GM23338 (cell line): ENCODE results near the gene REELD1. TPM values are rescaled to one million over a fixed set of nuclear protein-coding genes. Genes with fewer than 3 reads are reported as not detected.

Experiments
- ATAC-seq: fragments of 200-7000 bp; cut with Tn5 transposase; 3 replicates; pipeline ENCODE4 v1.9.1; 2020
- DNase-seq: peaks from one replicate; pipeline ENCODE4 v3.0.0-alpha.2; 2015; ENCODE audit warnings: low spot score
- H2AFZ ChIP-seq: fragments of 200-600 bp; sonication (generic); 2 replicates; pipeline ENCODE4 v1.8.0; 2016; ENCODE audit warnings: antibody characterized with exemption, mild to moderate bottlenecking, moderate library complexity
- H3F3A ChIP-seq: fragments of 200-600 bp; sonication (generic); replicated peaks from 2 replicates; pipeline ENCODE4 v1.8.0; 2017; ENCODE audit warnings: antibody characterized with exemption, mixed run types, low read depth
- H3K27ac ChIP-seq: fragments of 200-600 bp; sonication (generic); 2 replicates; pipeline ENCODE4 v1.6.1; 2016; ENCODE audit warnings: low read depth
- H3K27me3 ChIP-seq: fragments of 200-600 bp; sonication (generic); 2 replicates; pipeline ENCODE4 v1.8.0; 2016; ENCODE audit warnings: mild to moderate bottlenecking, mixed run types, moderate library complexity; ENCODE audit not compliant: insufficient read depth
- H3K36me3 ChIP-seq: fragments of 200-600 bp; sonication (generic); 2 replicates; pipeline ENCODE4 v1.8.0; 2016; ENCODE audit warnings: mild to moderate bottlenecking; ENCODE audit not compliant: insufficient read depth
- H3K4me1 ChIP-seq: fragments of 200-600 bp; sonication (generic); 2 replicates; pipeline ENCODE4 v1.8.0; 2016; ENCODE audit warnings: mild to moderate bottlenecking, moderate library complexity; ENCODE audit not compliant: insufficient read depth
- H3K4me2 ChIP-seq: fragments of 200-600 bp; sonication (generic); 2 replicates; pipeline ENCODE4 v1.7.1; 2017; ENCODE audit warnings: mixed run types
- H3K4me3 ChIP-seq: fragments of 200-600 bp; sonication (generic); 2 replicates; pipeline ENCODE4 v1.6.1; 2016; ENCODE audit warnings: mixed run types
- H3K79me2 ChIP-seq: fragments of 200-600 bp; sonication (generic); replicated peaks from 2 replicates; pipeline ENCODE4 v1.8.0; 2017; ENCODE audit warnings: mild to moderate bottlenecking; ENCODE audit not compliant: insufficient read depth
- H3K9me2 ChIP-seq: fragments of 200-600 bp; sonication (generic); 2 replicates; pipeline ENCODE4 v1.8.0; 2017; ENCODE audit not compliant: insufficient read depth
- H4K20me1 ChIP-seq: fragments of 200-600 bp; sonication (generic); replicated peaks from 2 replicates; pipeline ENCODE4 v1.8.0; 2017; ENCODE audit warnings: mild to moderate bottlenecking; ENCODE audit not compliant: insufficient read depth
- H3K27ac Mint-ChIP-seq: 2 replicates; pipeline ENCODE4 v1.8.0; 2020; ENCODE audit warnings: inconsistent platforms, mild to moderate bottlenecking, moderate library complexity, mixed read lengths
- H3K27me3 Mint-ChIP-seq: 3 replicates; pipeline ENCODE4 v1.8.0; 2022; ENCODE audit warnings: low read depth, mild to moderate bottlenecking, moderate library complexity, mixed read lengths, inconsistent platforms; ENCODE audit not compliant: insufficient read depth, poor library complexity
- H3K36me3 Mint-ChIP-seq: 3 replicates; pipeline ENCODE4 v1.8.0; 2021; ENCODE audit warnings: low read depth, mild to moderate bottlenecking, inconsistent platforms, moderate library complexity, mixed read lengths
- H3K4me1 Mint-ChIP-seq: 3 replicates; pipeline ENCODE4 v1.8.0; 2020; ENCODE audit warnings: mild to moderate bottlenecking, inconsistent platforms, mixed read lengths
- H3K4me3 Mint-ChIP-seq: 3 replicates; pipeline ENCODE4 v1.8.0; 2021; ENCODE audit warnings: moderate library complexity, mild to moderate bottlenecking, inconsistent platforms, mixed read lengths
- H3K9me3 Mint-ChIP-seq: 3 replicates; pipeline ENCODE4 v1.8.0; 2020; ENCODE audit warnings: moderate library complexity, mild to moderate bottlenecking, inconsistent platforms, mixed read lengths
- CREB1 ChIP-seq: fragments of 250-450 bp; sonication (Bioruptor Pico); IDR thresholded peaks from 2 replicates; pipeline ENCODE4 v1.5.0; 2020; ENCODE audit warnings: low read depth, mild to moderate bottlenecking, moderate library complexity
- EZH2 ChIP-seq: fragments of 200-600 bp; sonication (generic); IDR thresholded peaks from one replicate; pipeline ENCODE4 v1.8.0; 2017; ENCODE audit warnings: antibody characterized with exemption, mild to moderate bottlenecking, low read depth; ENCODE audit not compliant: unreplicated experiment
- EZH2phosphoT487 ChIP-seq: fragments of 200-600 bp; sonication (generic); IDR thresholded peaks from one replicate; pipeline ENCODE4 v1.8.1; 2018; ENCODE audit warnings: antibody characterized with exemption; ENCODE audit not compliant: unreplicated experiment
- JUNB ChIP-seq: IDR thresholded peaks from one replicate; pipeline ENCODE4 v1.6.1; 2016; ENCODE audit warnings: antibody characterized with exemption; ENCODE audit not compliant: unreplicated experiment
- NANOG ChIP-seq: IDR thresholded peaks from 2 replicates; pipeline ENCODE4 v1.6.1; 2016; ENCODE audit warnings: antibody characterized with exemption, borderline replicate concordance
- POLR2AphosphoS5 ChIP-seq: IDR thresholded peaks from 2 replicates; pipeline ENCODE4 v1.6.1; 2016; ENCODE audit warnings: antibody characterized with exemption, low read depth
- STAT1 ChIP-seq: IDR thresholded peaks from one replicate; pipeline ENCODE4 v1.6.1; 2016; ENCODE audit warnings: antibody characterized with exemption; ENCODE audit not compliant: unreplicated experiment
- ZNF114 ChIP-seq: fragments of 250-450 bp; sonication (Bioruptor Pico); IDR thresholded peaks from 2 replicates; pipeline ENCODE4 v1.5.0; 2020; ENCODE audit warnings: mild to moderate bottlenecking, moderate library complexity
- ZNF331 ChIP-seq: fragments of 250-450 bp; sonication (Bioruptor Pico); IDR thresholded peaks from 2 replicates; pipeline ENCODE4 v1.5.0; 2020; ENCODE audit warnings: low read depth, mild to moderate bottlenecking, moderate library complexity
- long read RNA-seq: library from polyadenylated mRNA; unstranded; transcript quantifications from one replicate; pipeline ENCODE4 v2.0.0, GENCODE V29; 2020; ENCODE audit not compliant: unreplicated experiment
- polyA plus RNA-seq: library from polyadenylated mRNA; unstranded; fragments of >200 nt; fragmentation: Nextera tagmentation; extraction: Ambion mirVana; gene quantifications from 2 replicates; pipeline ENCODE4 v1.2.1, GENCODE V29; 2016
- total RNA-seq: library from RNA; depleted of rRNA; stranded (reverse); fragments of >200 nt; shearing (Covaris generic); gene quantifications from 2 replicates; pipeline ENCODE4 v1.2.3, GENCODE V29; 2014; rRNA removed
- TF ChIP-seq, protein P1 (sequence below), 2 experiments: fragments of 200-600 bp in 1 of 2; sonication (generic) in 1 of 2; conservative IDR thresholded peaks; 2 replicates each; pipeline versions ENCODE4 v1.5.1 to v1.6.1; 2016 to 2017; ENCODE audit warnings: antibody characterized with exemption in 2 of 2, low read depth in 2 of 2, mild to moderate bottlenecking in 2 of 2, moderate library complexity in 1 of 2
- TF ChIP-seq, protein P2 (sequence below): fragments of 250-450 bp; sonication (Bioruptor Pico); IDR thresholded peaks from 2 replicates; pipeline ENCODE4 v1.5.0; 2020; ENCODE audit warnings: mild to moderate bottlenecking, moderate library complexity
- TF ChIP-seq, protein P3 (sequence below): IDR thresholded peaks from 2 replicates; pipeline ENCODE4 v1.6.1; 2016; ENCODE audit warnings: antibody characterized with exemption
- TF ChIP-seq, protein P4 (sequence below): IDR thresholded peaks from one replicate; pipeline ENCODE4 v1.6.1; 2018; ENCODE audit warnings: antibody characterized with exemption; ENCODE audit not compliant: unreplicated experiment

Gene REELD1
- total RNA-seq: not detected in 2 replicates
- 0.19 TPM in 1 of 2 replicates, not detected in the other for polyA plus RNA-seq
- long read RNA-seq: 0 reads

DNA sequence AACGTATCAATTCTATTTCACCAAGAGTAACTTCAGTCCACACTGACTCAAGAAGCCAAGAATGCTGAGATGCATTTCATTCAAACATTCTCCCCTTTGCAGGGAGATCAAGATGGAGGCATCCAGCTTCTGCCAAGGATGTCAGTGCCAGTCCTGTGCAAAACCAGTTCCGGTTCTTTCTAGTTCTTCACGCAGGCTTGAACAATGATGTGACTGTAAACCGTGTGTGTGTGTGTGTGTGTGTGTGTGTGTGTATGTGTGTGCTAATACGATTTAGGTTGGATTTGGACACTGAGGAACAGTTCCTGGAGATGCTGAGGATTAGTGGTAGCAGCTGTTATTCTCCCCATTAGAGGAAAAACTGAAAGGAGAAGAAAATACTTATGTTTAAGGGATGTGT, at the start of gene REELD1:
REELD1 (plus strand) TSS at position 301 of the 400 bp plus-strand sequence. CDS start 2,415 bp downstream, outside the sequence.
- Histone ChIP-seq H3K4me1 (no peaks in the 10 kb centered on the region), H3K9me2 (no peaks in the 10 kb centered on the region), H3K27me3 (no peaks in the 10 kb centered on the region), H3K4me2 (no peak within 1 kb of the TSS), H3K4me3 (no peak within 1 kb of the TSS), H3K79me2 (no peaks in the 10 kb centered on the region), H3F3A (no peaks in the 10 kb centered on the region), H3K27ac (no peak within 1 kb of the TSS), H3K36me3 (no peaks in the 10 kb centered on the region), H4K20me1 (no peaks in the 10 kb centered on the region), H2AFZ (peak within 1 kb of the TSS; percentile 32; the same call in 1 of the 2 replicates)
- H3K27ac Mint-ChIP-seq: no peak within 1 kb of the TSS
- TF ChIP-seq JUNB (no peak), ZNF114 (CRISPR knock-in tag) (no peak), EZH2 (no peak), NANOG (no peak), CREB1 (no peak), ZNF331 (CRISPR knock-in tag) (no peak), STAT1 (no peak), POLR2AphosphoS5 (no peak), EZH2phosphoT487 (no peak)
- TF ChIP-seq, protein P1, sequence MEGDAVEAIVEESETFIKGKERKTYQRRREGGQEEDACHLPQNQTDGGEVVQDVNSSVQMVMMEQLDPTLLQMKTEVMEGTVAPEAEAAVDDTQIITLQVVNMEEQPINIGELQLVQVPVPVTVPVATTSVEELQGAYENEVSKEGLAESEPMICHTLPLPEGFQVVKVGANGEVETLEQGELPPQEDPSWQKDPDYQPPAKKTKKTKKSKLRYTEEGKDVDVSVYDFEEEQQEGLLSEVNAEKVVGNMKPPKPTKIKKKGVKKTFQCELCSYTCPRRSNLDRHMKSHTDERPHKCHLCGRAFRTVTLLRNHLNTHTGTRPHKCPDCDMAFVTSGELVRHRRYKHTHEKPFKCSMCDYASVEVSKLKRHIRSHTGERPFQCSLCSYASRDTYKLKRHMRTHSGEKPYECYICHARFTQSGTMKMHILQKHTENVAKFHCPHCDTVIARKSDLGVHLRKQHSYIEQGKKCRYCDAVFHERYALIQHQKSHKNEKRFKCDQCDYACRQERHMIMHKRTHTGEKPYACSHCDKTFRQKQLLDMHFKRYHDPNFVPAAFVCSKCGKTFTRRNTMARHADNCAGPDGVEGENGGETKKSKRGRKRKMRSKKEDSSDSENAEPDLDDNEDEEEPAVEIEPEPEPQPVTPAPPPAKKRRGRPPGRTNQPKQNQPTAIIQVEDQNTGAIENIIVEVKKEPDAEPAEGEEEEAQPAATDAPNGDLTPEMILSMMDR (conservative IDR thresholded peaks at IDR 0.05; ENCODE audit: low read depth in 2 of 2): no peak
- TF ChIP-seq, protein P2, sequence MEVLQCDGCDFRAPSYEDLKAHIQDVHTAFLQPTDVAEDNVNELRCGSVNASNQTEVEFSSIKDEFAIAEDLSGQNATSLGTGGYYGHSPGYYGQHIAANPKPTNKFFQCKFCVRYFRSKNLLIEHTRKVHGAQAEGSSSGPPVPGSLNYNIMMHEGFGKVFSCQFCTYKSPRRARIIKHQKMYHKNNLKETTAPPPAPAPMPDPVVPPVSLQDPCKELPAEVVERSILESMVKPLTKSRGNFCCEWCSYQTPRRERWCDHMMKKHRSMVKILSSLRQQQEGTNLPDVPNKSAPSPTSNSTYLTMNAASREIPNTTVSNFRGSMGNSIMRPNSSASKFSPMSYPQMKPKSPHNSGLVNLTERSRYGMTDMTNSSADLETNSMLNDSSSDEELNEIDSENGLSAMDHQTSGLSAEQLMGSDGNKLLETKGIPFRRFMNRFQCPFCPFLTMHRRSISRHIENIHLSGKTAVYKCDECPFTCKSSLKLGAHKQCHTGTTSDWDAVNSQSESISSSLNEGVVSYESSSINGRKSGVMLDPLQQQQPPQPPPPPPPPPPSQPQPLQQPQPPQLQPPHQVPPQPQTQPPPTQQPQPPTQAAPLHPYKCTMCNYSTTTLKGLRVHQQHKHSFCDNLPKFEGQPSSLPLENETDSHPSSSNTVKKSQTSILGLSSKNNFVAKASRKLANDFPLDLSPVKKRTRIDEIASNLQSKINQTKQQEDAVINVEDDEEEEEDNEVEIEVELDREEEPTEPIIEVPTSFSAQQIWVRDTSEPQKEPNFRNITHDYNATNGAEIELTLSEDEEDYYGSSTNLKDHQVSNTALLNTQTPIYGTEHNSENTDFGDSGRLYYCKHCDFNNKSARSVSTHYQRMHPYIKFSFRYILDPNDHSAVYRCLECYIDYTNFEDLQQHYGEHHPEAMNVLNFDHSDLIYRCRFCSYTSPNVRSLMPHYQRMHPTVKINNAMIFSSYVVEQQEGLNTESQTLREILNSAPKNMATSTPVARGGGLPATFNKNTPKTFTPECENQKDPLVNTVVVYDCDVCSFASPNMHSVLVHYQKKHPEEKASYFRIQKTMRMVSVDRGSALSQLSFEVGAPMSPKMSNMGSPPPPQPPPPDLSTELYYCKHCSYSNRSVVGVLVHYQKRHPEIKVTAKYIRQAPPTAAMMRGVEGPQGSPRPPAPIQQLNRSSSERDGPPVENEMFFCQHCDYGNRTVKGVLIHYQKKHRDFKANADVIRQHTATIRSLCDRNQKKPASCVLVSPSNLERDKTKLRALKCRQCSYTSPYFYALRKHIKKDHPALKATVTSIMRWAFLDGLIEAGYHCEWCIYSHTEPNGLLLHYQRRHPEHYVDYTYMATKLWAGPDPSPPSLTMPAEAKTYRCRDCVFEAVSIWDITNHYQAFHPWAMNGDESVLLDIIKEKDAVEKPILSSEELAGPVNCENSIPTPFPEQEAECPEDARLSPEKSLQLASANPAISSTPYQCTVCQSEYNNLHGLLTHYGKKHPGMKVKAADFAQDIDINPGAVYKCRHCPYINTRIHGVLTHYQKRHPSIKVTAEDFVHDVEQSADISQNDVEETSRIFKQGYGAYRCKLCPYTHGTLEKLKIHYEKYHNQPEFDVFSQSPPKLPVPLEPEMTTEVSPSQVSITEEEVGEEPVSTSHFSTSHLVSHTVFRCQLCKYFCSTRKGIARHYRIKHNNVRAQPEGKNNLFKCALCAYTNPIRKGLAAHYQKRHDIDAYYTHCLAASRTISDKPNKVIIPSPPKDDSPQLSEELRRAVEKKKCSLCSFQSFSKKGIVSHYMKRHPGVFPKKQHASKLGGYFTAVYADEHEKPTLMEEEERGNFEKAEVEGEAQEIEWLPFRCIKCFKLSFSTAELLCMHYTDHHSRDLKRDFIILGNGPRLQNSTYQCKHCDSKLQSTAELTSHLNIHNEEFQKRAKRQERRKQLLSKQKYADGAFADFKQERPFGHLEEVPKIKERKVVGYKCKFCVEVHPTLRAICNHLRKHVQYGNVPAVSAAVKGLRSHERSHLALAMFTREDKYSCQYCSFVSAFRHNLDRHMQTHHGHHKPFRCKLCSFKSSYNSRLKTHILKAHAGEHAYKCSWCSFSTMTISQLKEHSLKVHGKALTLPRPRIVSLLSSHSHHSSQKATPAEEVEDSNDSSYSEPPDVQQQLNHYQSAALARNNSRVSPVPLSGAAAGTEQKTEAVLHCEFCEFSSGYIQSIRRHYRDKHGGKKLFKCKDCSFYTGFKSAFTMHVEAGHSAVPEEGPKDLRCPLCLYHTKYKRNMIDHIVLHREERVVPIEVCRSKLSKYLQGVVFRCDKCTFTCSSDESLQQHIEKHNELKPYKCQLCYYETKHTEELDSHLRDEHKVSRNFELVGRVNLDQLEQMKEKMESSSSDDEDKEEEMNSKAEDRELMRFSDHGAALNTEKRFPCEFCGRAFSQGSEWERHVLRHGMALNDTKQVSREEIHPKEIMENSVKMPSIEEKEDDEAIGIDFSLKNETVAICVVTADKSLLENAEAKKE: no peak
- TF ChIP-seq, protein P3, sequence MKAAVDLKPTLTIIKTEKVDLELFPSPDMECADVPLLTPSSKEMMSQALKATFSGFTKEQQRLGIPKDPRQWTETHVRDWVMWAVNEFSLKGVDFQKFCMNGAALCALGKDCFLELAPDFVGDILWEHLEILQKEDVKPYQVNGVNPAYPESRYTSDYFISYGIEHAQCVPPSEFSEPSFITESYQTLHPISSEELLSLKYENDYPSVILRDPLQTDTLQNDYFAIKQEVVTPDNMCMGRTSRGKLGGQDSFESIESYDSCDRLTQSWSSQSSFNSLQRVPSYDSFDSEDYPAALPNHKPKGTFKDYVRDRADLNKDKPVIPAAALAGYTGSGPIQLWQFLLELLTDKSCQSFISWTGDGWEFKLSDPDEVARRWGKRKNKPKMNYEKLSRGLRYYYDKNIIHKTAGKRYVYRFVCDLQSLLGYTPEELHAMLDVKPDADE: no peak
- TF ChIP-seq, protein P4, sequence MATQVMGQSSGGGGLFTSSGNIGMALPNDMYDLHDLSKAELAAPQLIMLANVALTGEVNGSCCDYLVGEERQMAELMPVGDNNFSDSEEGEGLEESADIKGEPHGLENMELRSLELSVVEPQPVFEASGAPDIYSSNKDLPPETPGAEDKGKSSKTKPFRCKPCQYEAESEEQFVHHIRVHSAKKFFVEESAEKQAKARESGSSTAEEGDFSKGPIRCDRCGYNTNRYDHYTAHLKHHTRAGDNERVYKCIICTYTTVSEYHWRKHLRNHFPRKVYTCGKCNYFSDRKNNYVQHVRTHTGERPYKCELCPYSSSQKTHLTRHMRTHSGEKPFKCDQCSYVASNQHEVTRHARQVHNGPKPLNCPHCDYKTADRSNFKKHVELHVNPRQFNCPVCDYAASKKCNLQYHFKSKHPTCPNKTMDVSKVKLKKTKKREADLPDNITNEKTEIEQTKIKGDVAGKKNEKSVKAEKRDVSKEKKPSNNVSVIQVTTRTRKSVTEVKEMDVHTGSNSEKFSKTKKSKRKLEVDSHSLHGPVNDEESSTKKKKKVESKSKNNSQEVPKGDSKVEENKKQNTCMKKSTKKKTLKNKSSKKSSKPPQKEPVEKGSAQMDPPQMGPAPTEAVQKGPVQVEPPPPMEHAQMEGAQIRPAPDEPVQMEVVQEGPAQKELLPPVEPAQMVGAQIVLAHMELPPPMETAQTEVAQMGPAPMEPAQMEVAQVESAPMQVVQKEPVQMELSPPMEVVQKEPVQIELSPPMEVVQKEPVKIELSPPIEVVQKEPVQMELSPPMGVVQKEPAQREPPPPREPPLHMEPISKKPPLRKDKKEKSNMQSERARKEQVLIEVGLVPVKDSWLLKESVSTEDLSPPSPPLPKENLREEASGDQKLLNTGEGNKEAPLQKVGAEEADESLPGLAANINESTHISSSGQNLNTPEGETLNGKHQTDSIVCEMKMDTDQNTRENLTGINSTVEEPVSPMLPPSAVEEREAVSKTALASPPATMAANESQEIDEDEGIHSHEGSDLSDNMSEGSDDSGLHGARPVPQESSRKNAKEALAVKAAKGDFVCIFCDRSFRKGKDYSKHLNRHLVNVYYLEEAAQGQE: no peak
- H3K4me3 Mint-ChIP-seq: no peak within 1 kb of the TSS
- ATAC-seq: no peak
- H3K36me3 Mint-ChIP-seq: no peaks in the 10 kb centered on the region
- no peak for DNase-seq
- H3K27me3 Mint-ChIP-seq: peaks cover 2% of the 10 kb centered on the region
- no peaks in the 10 kb centered on the region for H3K9me3 Mint-ChIP-seq
- peaks cover 4% of the 10 kb centered on the region; the same call in 1 of the 3 replicates for H3K4me1 Mint-ChIP-seq
